Embryonic facial prominence (tissue), 1 donor: ENCODE data around the gene PLAGL2.

Experiments used
- DNase-seq: peaks from one replicate; pipeline ENCODE4 v3.0.0-alpha.2; 2016; ENCODE audit errors: extremely low spot score

Gene PLAGL2

GRCh38 chr20:32152421-32153155 lies 55.0 kb downstream of the PLAGL2 start:
- DNase-seq: no peak

GRCh38 chr20:32150291-32150848 lies 57.2 kb downstream of the PLAGL2 start:
- DNase-seq: no peak

- DNase-seq: no peak
Observed at GRCh38 chr20:32149566-32150170, 57.9 kb downstream of the PLAGL2 start.

GRCh38 chr20:32144898-32145662 lies 62.5 kb downstream of the PLAGL2 start:
- DNase-seq: no peak

- no peak for DNase-seq
Observed at GRCh38 chr20:32142991-32143390, 64.6 kb downstream of the PLAGL2 start.
